PC-9 (cell line): ENCODE results near the gene LURAP1L. TPM values are rescaled to one million over a fixed set of nuclear protein-coding genes. Genes with fewer than 3 reads are reported as not detected.

Experiments used
- BruUV-seq: library from RNA; stranded (reverse); fragments of 400-500 nt; replicated peaks from 2 replicates; lab custom pipeline; 2021; lab: Mats Ljungman, UMichigan
- CTCF ChIA-PET: fragments of 300-600 bp; sonication (Branson Sonifier 250); formaldehyde crosslinking; loops from one replicate; lab custom pipeline; 2022; ENCODE audit warnings: antibody characterized with exemption; lab: Charles Lee
- POLR2A ChIA-PET: fragments of 300-600 bp; sonication (Branson Sonifier 250); formaldehyde crosslinking; loops from one replicate; lab custom pipeline; 2022; ENCODE audit warnings: antibody characterized with exemption; ENCODE audit not compliant: unreplicated experiment; lab: Charles Lee
- DNase-seq, 2 experiments: peaks; one replicate each; pipeline versions ENCODE4 v3.0.0 to v3.0.0-alpha.2; 2015 to 2022; ENCODE audit warnings: mixed read lengths in 1 of 2
- H2AFZ ChIP-seq: fragments of 200-600 bp; sonication (generic); 2 replicates; pipeline ENCODE4 v1.8.1; 2017; ENCODE audit warnings: antibody characterized with exemption
- H3F3A ChIP-seq: fragments of 200-600 bp; sonication (generic); 2 replicates; pipeline ENCODE4 v1.8.1; 2017; ENCODE audit warnings: antibody characterized with exemption, mild to moderate bottlenecking, low read depth; ENCODE audit not compliant: insufficient read depth
- H3K27ac ChIP-seq: fragments of 200-600 bp; sonication (generic); 2 replicates; pipeline ENCODE4 v1.6.1; 2016; ENCODE audit warnings: mixed run types
- H3K27me3 ChIP-seq: fragments of 200-600 bp; sonication (generic); 2 replicates; pipeline ENCODE4 v1.6.1; 2016; ENCODE audit warnings: low read depth, mixed run types; ENCODE audit not compliant: insufficient read depth
- H3K36me3 ChIP-seq: fragments of 200-600 bp; sonication (generic); 2 replicates; pipeline ENCODE4 v1.6.1; 2016; ENCODE audit warnings: low read depth, mixed run types
- H3K4me1 ChIP-seq: fragments of 200-600 bp; sonication (generic); replicated peaks from 2 replicates; pipeline ENCODE4 v1.6.1; 2016; ENCODE audit warnings: mixed run types; ENCODE audit not compliant: insufficient read depth
- H3K4me2 ChIP-seq: fragments of 200-600 bp; sonication (generic); 2 replicates; pipeline ENCODE4 v1.6.1; 2017; ENCODE audit warnings: mixed run types
- H3K4me3 ChIP-seq: fragments of 200-600 bp; sonication (generic); 2 replicates; pipeline ENCODE4 v1.6.1; 2016; ENCODE audit warnings: mixed run types
- H3K79me2 ChIP-seq: fragments of 200-600 bp; sonication (generic); 2 replicates; pipeline ENCODE4 v1.6.1; 2017; ENCODE audit warnings: low read depth, mixed run types
- H3K9me2 ChIP-seq: fragments of 200-600 bp; sonication (generic); 2 replicates; pipeline ENCODE4 v1.8.1; 2017; ENCODE audit warnings: mild to moderate bottlenecking; ENCODE audit not compliant: insufficient read depth
- H3K9me3 ChIP-seq: fragments of 200-600 bp; sonication (generic); 2 replicates; pipeline ENCODE4 v1.8.1; 2016; ENCODE audit warnings: low read depth; ENCODE audit not compliant: insufficient read depth
- H4K20me1 ChIP-seq: fragments of 200-600 bp; sonication (generic); 2 replicates; pipeline ENCODE4 v1.8.1; 2017; ENCODE audit not compliant: insufficient read depth
- EZH2 ChIP-seq: fragments of 200-600 bp; sonication (generic); IDR thresholded peaks from 2 replicates; pipeline ENCODE4 v1.8.0; 2017; ENCODE audit warnings: antibody characterized with exemption, low read depth
- intact Hi-C: fragments of 100-400 bp; cut with micrococcal nuclease; formaldehyde crosslinking; loops from one replicate; pipeline ENCODE4 v1.10.0; 2022; ENCODE audit not compliant: unreplicated experiment
- total RNA-seq: library from RNA; stranded (reverse); gene quantifications from 2 replicates; pipeline ENCODE4 v1.2.3, GENCODE V29; 2021
- TF ChIP-seq, protein P1 (sequence below): fragments of 200-600 bp; sonication (generic); conservative IDR thresholded peaks from 2 replicates; pipeline ENCODE4 v1.6.1; 2017; ENCODE audit warnings: mixed run types, antibody characterized with exemption, mild to moderate bottlenecking, moderate library complexity

Gene LURAP1L
- total RNA-seq, 1 experiment from 2014 or later = 4.1 TPM

DNA sequence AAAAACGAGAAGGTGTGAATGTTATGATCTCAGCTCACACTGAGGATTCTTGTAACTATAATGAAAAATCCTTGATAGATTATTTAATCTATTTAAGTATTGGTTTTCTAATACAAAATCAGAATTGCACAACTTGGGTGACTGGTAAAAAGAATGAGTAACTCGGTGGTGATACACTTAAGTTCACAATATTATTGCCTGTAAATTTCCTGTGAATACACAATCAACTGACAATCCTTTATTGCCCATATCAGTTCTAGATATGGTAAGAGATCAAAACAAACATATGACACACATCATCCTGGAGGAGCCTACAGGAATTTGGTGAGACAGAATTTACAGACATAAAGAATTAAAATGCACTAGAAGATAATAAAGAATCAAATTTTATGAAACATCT lies 14.1 kb upstream of the LURAP1L start:
- DNase-seq = no peak

DNA sequence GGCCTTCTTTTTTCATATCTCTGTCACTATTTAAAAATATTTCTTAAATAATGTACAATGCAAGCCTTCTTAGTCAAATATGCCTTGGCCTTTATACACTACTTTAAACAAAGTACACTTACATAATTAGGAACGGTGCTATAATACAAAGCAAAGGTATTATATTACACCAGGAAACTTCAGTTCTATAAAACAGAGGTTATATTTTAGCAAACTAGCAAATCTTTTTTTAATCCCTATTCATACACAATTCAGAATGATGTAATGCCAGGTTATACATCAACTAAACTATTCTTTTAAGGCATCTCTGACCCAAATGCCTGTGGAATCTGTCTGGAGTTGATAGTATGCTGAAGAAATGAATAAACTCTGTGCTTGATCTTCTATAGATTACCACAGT lies 10.7 kb upstream of the LURAP1L start:
- Histone ChIP-seq H3K9me2 (no peaks in the 10 kb centered on the region), H3K4me1 (no peaks in the 10 kb centered on the region), H3K27me3 (no peaks in the 10 kb centered on the region), H3K36me3 (no peaks in the 10 kb centered on the region), H2AFZ (no peak overlapping the region), H3K4me2 (no peak overlapping the region), H4K20me1 (no peaks in the 10 kb centered on the region), H3F3A (no peaks in the 10 kb centered on the region), H3K79me2 (no peaks in the 10 kb centered on the region), H3K27ac (no peak overlapping the region), H3K4me3 (no peak overlapping the region), H3K9me3 (no peaks in the 10 kb centered on the region)
- no TSS peak for BruUV-seq
- CTCF ChIA-PET = no interaction called here
- DNase-seq = no peak
- POLR2A ChIA-PET = no interaction called here
- TF ChIP-seq, protein P1, sequence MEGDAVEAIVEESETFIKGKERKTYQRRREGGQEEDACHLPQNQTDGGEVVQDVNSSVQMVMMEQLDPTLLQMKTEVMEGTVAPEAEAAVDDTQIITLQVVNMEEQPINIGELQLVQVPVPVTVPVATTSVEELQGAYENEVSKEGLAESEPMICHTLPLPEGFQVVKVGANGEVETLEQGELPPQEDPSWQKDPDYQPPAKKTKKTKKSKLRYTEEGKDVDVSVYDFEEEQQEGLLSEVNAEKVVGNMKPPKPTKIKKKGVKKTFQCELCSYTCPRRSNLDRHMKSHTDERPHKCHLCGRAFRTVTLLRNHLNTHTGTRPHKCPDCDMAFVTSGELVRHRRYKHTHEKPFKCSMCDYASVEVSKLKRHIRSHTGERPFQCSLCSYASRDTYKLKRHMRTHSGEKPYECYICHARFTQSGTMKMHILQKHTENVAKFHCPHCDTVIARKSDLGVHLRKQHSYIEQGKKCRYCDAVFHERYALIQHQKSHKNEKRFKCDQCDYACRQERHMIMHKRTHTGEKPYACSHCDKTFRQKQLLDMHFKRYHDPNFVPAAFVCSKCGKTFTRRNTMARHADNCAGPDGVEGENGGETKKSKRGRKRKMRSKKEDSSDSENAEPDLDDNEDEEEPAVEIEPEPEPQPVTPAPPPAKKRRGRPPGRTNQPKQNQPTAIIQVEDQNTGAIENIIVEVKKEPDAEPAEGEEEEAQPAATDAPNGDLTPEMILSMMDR = no peak
- TF ChIP-seq EZH2 = no peak
- intact Hi-C loops = no loop called here

More for the DNA sequence above, 14.1 kb upstream of the LURAP1L start:
- Histone ChIP-seq H2AFZ (no peak overlapping the region), H3K4me1 (no peaks in the 10 kb centered on the region), H3K79me2 (no peaks in the 10 kb centered on the region), H3K4me2 (no peak overlapping the region), H3K4me3 (no peak overlapping the region), H4K20me1 (no peaks in the 10 kb centered on the region), H3K9me3 (no peaks in the 10 kb centered on the region), H3K36me3 (no peaks in the 10 kb centered on the region), H3K27me3 (no peaks in the 10 kb centered on the region), H3K27ac (no peak overlapping the region), H3K9me2 (no peaks in the 10 kb centered on the region), H3F3A (no peaks in the 10 kb centered on the region)
- intact Hi-C loops = no loop called here
- ChIA-PET POLR2A (no interaction called here), CTCF (no interaction called here)
- TF ChIP-seq, protein P1 = no peak
- no peak for TF ChIP-seq EZH2
- no TSS peak for BruUV-seq

DNA sequence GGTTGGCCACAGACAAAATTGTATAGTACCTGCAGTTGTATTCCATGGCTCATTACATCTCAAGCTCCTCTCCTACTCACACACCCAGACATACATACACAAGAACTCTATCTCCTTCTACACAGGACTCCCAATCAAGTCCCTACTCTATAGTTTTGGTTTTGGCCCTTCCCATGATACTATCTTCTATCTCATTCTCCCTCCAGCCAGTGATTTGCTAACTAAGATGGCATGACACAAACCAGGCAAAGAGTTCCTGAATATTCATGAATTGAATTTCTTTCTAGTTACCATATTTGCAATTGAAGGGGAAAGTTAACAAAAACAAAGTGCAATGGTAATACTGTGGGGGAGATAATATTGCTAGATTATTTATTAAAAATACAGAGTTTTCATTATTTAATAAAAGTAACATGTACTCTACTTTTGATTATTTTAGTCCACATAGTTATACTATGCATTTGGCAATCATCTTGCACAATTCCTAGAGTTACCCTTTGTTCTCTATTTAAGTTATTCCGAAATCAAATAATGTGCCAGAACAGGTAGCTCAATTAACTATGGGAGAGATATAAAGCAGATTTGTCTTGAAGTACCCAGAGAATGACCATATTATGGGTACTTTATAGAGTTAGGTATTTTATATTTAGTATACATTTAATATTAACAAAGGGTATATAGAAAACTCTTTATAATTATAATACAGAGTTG lies 9.6 kb upstream of the LURAP1L start:
- Histone ChIP-seq H3K4me2 (no peak overlapping the region), H3K79me2 (no peaks in the 10 kb centered on the region), H4K20me1 (no peaks in the 10 kb centered on the region), H3K27ac (no peak overlapping the region), H3K36me3 (no peaks in the 10 kb centered on the region), H3K4me3 (no peak overlapping the region), H3F3A (no peaks in the 10 kb centered on the region), H2AFZ (no peak overlapping the region), H3K9me2 (no peaks in the 10 kb centered on the region), H3K9me3 (no peaks in the 10 kb centered on the region), H3K4me1 (no peaks in the 10 kb centered on the region), H3K27me3 (no peaks in the 10 kb centered on the region)
- CTCF ChIA-PET = no interaction called here
- POLR2A ChIA-PET = no interaction called here
- no TSS peak for BruUV-seq
- no peak for TF ChIP-seq EZH2
- TF ChIP-seq, protein P1 = no peak
- intact Hi-C loops = no loop called here
- DNase-seq = no peak
